ENCODE data around the gene HYAL2.
A peak's percentile ranks its signal among the peaks of the same experiment; 100 is the strongest.

Gene HYAL2

GRCh38 chr3:50322386-50323091, at the start of gene HYAL2:
HYAL2 (minus strand) TSS chr3:50322745; CDS start chr3:50320489, 2,256 bp downstream.
- DNase-seq, result no peak

- no peak for DNase-seq
These were observed 48.7 kb upstream of the HYAL2 start for GRCh38 chr3:50371133-50371685.

GRCh38 chr3:50370594-50370993, 48.0 kb upstream of the HYAL2 start:
- no peak for DNase-seq

GRCh38 chr3:50369012-50369670, 46.6 kb upstream of the HYAL2 start:
- no peak for DNase-seq

GRCh38 chr3:50365842-50366220, 43.3 kb upstream of the HYAL2 start:
- DNase-seq, result no peak

GRCh38 chr3:50365080-50365841, 42.7 kb upstream of the HYAL2 start:
- DNase-seq, result peak; percentile 97

GRCh38 chr3:50364573-50365079, 42.1 kb upstream of the HYAL2 start:
- no peak for DNase-seq

- no peak for DNase-seq
These were observed 37.2 kb upstream of the HYAL2 start for GRCh38 chr3:50359760-50360110.

GRCh38 chr3:50358911-50359759, 36.6 kb upstream of the HYAL2 start, which contains the start of gene TMEM115:
TMEM115 (minus strand) TSS chr3:50359521; CDS start chr3:50359063, 458 bp downstream.
- DNase-seq, result peak; percentile 96

- no peak for DNase-seq
These were observed 35.9 kb upstream of the HYAL2 start for GRCh38 chr3:50358355-50358910.

- no peak for DNase-seq
These were observed 34.9 kb upstream of the HYAL2 start for GRCh38 chr3:50357481-50357880.

- no peak for DNase-seq
These were observed 34.0 kb upstream of the HYAL2 start for GRCh38 chr3:50356553-50356952.

- DNase-seq, result no peak
These were observed 33.4 kb upstream of the HYAL2 start for GRCh38 chr3:50355829-50356552.

GRCh38 chr3:50354850-50355249, 32.3 kb upstream of the HYAL2 start:
- DNase-seq, result no peak

GRCh38 chr3:50354186-50354764, 31.7 kb upstream of the HYAL2 start:
- DNase-seq, result no peak

GRCh38 chr3:50353245-50354004, 30.9 kb upstream of the HYAL2 start:
- DNase-seq, result no peak

- no peak for DNase-seq
These were observed 30.2 kb upstream of the HYAL2 start for GRCh38 chr3:50352781-50353180.

- no peak for DNase-seq
These were observed 28.8 kb upstream of the HYAL2 start for GRCh38 chr3:50351323-50351697.

GRCh38 chr3:50350527-50351322, 28.2 kb upstream of the HYAL2 start, which contains the start of the genes CYB561D2 and NPRL2:
CYB561D2 (plus strand) TSS chr3:50350862; CDS start chr3:50351434, 572 bp downstream.
NPRL2 (minus strand) TSS chr3:50350775; CDS start chr3:50350652, 123 bp downstream.
- peak; percentile 99 for DNase-seq

All from CD4-positive, alpha-beta T cell treated with Interleukin-17A for 4 hours (primary cell).